RWPE1 (cell line): ENCODE measurements around the gene GOSR2.
A peak's percentile ranks its signal among the peaks of the same experiment; 100 is the strongest.

Experiments
- CTCF ChIA-PET: fragments of 350-600 bp; sonication (Branson Sonifier 250); formaldehyde crosslinking; extraction: SDS; loops from one replicate; lab custom pipeline; 2021; lab: Yijun Ruan, JAX
- POLR2A ChIA-PET: fragments of 400-600 bp; formaldehyde crosslinking; extraction: SDS; loops from one replicate; lab custom pipeline; 2020; ENCODE audit warnings: antibody characterized with exemption; ENCODE audit not compliant: low non-redundant PET; lab: Yijun Ruan, JAX
- DNase-seq: peaks from one replicate; pipeline ENCODE4 v3.0.0; 2012; ENCODE audit warnings: low spot score
- H3K27ac ChIP-seq: fragments of 450-650 bp; 2 replicates; pipeline ENCODE4 v1.5.1; 2017
- CTCF ChIP-seq: fragments of 450-650 bp; conservative IDR thresholded peaks from 2 replicates; pipeline ENCODE4 v1.5.1; 2017; ENCODE audit warnings: low read depth, mild to moderate bottlenecking

The GOSR2 gene

GRCh38 chr17:46910179-46910927, 12.6 kb upstream of the GOSR2 start:
- ChIA-PET POLR2A (no interaction called here), CTCF (no interaction called here)
- no peak for DNase-seq

DNA sequence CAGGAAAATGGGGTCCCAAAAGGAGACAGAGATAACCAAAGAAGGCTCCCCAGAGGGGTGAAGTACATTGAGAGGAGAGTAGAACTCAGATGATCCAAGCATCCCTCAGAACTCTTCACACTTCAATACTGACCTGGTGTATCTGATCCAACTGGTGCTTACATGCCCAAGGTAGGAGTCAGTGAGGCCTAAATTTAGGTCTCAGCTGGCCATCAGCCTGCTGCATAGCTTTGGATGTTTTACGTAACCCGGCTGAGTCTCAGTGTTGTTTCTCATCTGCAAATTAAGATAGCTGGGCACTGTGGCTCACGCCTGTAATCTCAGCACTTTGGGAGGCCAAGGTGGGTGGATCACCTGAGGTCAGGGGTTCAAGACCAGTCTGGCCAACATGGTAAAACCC, 11.6 kb upstream of the GOSR2 start:
- POLR2A ChIA-PET: no interaction called here
- no peak for TF ChIP-seq CTCF
- no peak overlapping the region for H3K27ac ChIP-seq
- CTCF ChIA-PET: interaction anchor here (0.6 kb wide), 1 partner anchor 94 kb away, joined by 3 read pairs; no protein-coding TSS in a partner anchor
- DNase-seq: no peak

More at GRCh38 chr17:46910179-46910927, 12.6 kb upstream of the GOSR2 start:
- no peak overlapping the region for H3K27ac ChIP-seq
- TF ChIP-seq CTCF: no peak

DNA sequence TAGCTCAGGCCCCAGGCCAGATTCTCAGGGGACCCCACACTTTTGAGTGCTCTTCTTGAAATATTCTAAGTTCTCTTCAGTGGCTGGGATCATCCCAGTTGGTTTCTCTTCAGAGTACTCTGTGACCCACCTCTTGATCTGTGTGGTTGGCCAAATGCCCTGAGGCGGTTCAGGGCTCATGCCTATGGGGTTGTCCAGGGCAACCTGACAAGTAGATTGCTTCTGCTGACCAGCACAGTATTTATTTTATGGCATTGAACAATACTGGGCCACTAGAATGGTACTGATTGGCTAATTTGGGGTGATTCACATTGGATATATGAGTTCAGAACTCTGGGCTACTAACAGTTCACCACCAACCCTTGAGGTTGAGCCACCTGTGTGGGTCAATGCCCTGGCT, 7.4 kb upstream of the GOSR2 start:
- POLR2A ChIA-PET: no interaction called here
- H3K27ac ChIP-seq: no peak overlapping the region
- no peak for TF ChIP-seq CTCF
- CTCF ChIA-PET: no interaction called here
- no peak for DNase-seq

DNA sequence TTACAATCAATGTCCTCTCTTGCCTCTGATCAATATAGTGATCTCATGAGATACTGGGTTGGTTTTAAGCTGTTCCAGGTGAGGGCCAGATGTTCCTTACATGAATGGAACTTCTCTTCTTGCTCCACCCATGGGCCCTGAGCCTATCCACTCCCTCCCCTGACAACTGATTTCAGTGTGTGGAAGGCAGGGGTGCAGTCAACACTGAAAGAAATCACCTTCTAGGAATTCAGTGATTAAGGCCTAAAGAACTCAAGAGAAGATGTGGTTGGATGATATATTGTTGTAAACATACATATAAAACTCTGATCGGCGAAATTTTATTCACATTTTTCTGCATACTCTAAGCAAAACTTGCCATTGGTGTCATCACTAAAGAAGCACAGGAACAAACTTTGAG, 6.7 kb upstream of the GOSR2 start:
- TF ChIP-seq CTCF: no peak
- DNase-seq: peak; percentile 49
- ChIA-PET CTCF (no interaction called here), POLR2A (no interaction called here)
- no peak overlapping the region for H3K27ac ChIP-seq

DNA sequence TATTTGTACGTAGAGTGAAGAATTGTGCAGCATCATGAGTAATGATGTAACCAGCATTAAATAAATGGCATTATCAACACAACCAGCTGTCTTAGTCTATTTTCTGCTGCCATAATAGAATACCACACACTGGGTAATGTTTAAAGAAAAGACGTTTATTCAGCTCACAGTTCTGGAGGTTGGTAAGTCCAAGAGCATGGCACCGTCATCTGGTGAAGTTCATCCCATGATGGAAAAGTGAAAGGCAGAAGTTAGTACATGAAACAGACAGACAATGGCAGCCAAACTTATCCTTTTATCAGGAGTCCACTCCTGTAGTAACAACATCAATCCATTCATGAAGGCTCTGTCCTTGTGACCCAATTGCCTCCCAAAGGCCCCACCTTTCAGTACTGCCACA, 6.3 kb upstream of the GOSR2 start:
- no peak overlapping the region for H3K27ac ChIP-seq
- CTCF ChIA-PET: no interaction called here
- TF ChIP-seq CTCF: no peak
- no peak for DNase-seq
- POLR2A ChIA-PET: no interaction called here

DNA sequence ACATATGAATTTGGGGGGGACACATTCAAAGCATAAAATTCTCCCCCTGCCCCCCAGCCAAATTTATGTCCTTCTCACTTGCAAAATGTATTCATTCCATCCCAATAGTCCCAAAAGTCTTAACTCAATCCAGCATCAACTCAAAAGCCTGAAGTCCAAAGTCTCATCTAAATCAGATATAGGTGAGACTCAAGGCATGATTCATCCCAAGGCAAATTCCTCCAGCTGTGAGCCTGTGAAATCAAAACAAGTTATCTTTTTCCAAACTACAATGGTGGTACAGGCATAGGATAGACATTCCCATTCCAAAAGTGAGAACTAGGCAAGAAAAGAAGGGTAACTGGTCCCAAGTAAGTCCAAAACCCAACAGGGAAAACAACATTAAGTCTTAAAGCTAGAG, 5.9 kb upstream of the GOSR2 start:
- no peak overlapping the region for H3K27ac ChIP-seq
- TF ChIP-seq CTCF: no peak
- ChIA-PET CTCF (no interaction called here), POLR2A (no interaction called here)
- no peak for DNase-seq
